Measurements from ENCODE around the gene ADAMTSL5.
"Not testable (repeated sequence)": the region's sequence is repeated elsewhere in the genome, so short reads cannot be mapped to it uniquely, and the experiment has no call there.

Gene ADAMTSL5

GRCh38 chr19:1505991-1506881 lies 6.6 kb downstream of the ADAMTSL5 start:
- H3K27me3 ChIP-seq (ENCODE audit: control insufficient read depth, insufficient read depth, low read length, poor library complexity, severe bottlenecking) = peaks cover 43% of the 10 kb centered on the region
- H3K9me3 ChIP-seq (ENCODE audit: control insufficient read depth, low read length) = no peaks in the 10 kb centered on the region
- no peaks in the 10 kb centered on the region for H3K36me3 ChIP-seq (ENCODE audit: control insufficient read depth, insufficient read depth, low read length)
- no peak overlapping the region for H3K4me3 ChIP-seq (ENCODE audit: insufficient read depth, low read depth, low read length)
- peaks cover 11% of the 10 kb centered on the region for H3K4me1 ChIP-seq (ENCODE audit: control insufficient read depth, insufficient read depth, low read length)
- WGBS, 2 experiments = 90 to 91% methylated on average over 45 of the region's 45 CpGs
- no peak overlapping the region for H3K27ac ChIP-seq (ENCODE audit: insufficient read depth, low read depth, low read length, poor library complexity, severe bottlenecking)

- Histone ChIP-seq H3K9me3 (ENCODE audit: control insufficient read depth, low read length) (no peaks in the 10 kb centered on the region), H3K4me1 (ENCODE audit: control insufficient read depth, insufficient read depth, low read length) (peaks cover under 1% of the 10 kb centered on the region), H3K36me3 (ENCODE audit: control insufficient read depth, insufficient read depth, low read length) (no peaks in the 10 kb centered on the region), H3K4me3 (ENCODE audit: insufficient read depth, low read depth, low read length) (no peak overlapping the region), H3K27ac (ENCODE audit: insufficient read depth, low read depth, low read length, poor library complexity, severe bottlenecking) (no peak overlapping the region), H3K27me3 (ENCODE audit: control insufficient read depth, insufficient read depth, low read length, poor library complexity, severe bottlenecking) (peaks cover 33% of the 10 kb centered on the region)
- 80 to 81% methylated on average over 8 of the region's 8 CpGs for WGBS, 2 experiments
Observed at GRCh38 chr19:1505012-1505411, 7.8 kb downstream of the ADAMTSL5 start.

- Histone ChIP-seq H3K4me3 (ENCODE audit: insufficient read depth, low read depth, low read length) (no peak overlapping the region), H3K27ac (ENCODE audit: insufficient read depth, low read depth, low read length, poor library complexity, severe bottlenecking) (no peak overlapping the region), H3K4me1 (ENCODE audit: control insufficient read depth, insufficient read depth, low read length) (no peaks in the 10 kb centered on the region), H3K27me3 (ENCODE audit: control insufficient read depth, insufficient read depth, low read length, poor library complexity, severe bottlenecking) (peaks cover 30% of the 10 kb centered on the region), H3K36me3 (ENCODE audit: control insufficient read depth, insufficient read depth, low read length) (no peaks in the 10 kb centered on the region), H3K9me3 (ENCODE audit: control insufficient read depth, low read length) (no peaks in the 10 kb centered on the region)
- WGBS, 2 experiments = 66 to 69% methylated on average over 23 of the region's 23 CpGs
Observed at GRCh38 chr19:1503925-1504773, 8.7 kb downstream of the ADAMTSL5 start.

GRCh38 chr19:1503089-1503924 lies 9.5 kb downstream of the ADAMTSL5 start:
- Histone ChIP-seq H3K36me3 (ENCODE audit: control insufficient read depth, insufficient read depth, low read length) (no peaks in the 10 kb centered on the region), H3K4me1 (ENCODE audit: control insufficient read depth, insufficient read depth, low read length) (no peaks in the 10 kb centered on the region), H3K27ac (ENCODE audit: insufficient read depth, low read depth, low read length, poor library complexity, severe bottlenecking) (no peak overlapping the region), H3K27me3 (ENCODE audit: control insufficient read depth, insufficient read depth, low read length, poor library complexity, severe bottlenecking) (peaks cover 28% of the 10 kb centered on the region), H3K9me3 (ENCODE audit: control insufficient read depth, low read length) (no peaks in the 10 kb centered on the region), H3K4me3 (ENCODE audit: insufficient read depth, low read depth, low read length) (no peak overlapping the region)
- WGBS, 2 experiments = 21 to 22% methylated on average over 49 of the region's 49 CpGs

- Histone ChIP-seq H3K27me3 (ENCODE audit: control insufficient read depth, insufficient read depth, low read length, poor library complexity, severe bottlenecking) (peaks cover 28% of the 10 kb centered on the region), H3K4me1 (ENCODE audit: control insufficient read depth, insufficient read depth, low read length) (peaks cover 4% of the 10 kb centered on the region), H3K9me3 (ENCODE audit: control insufficient read depth, low read length) (no peaks in the 10 kb centered on the region), H3K36me3 (ENCODE audit: control insufficient read depth, insufficient read depth, low read length) (no peaks in the 10 kb centered on the region), H3K4me3 (ENCODE audit: insufficient read depth, low read depth, low read length) (no peak overlapping the region), H3K27ac (ENCODE audit: insufficient read depth, low read depth, low read length, poor library complexity, severe bottlenecking) (no peak overlapping the region)
- 80 to 82% methylated on average over 13 to 14 of the region's 14 CpGs for WGBS, 2 experiments
Observed at GRCh38 chr19:1502433-1503088, 10.3 kb downstream of the ADAMTSL5 start.

GRCh38 chr19:1501200-1501595 lies 11.6 kb downstream of the ADAMTSL5 start:
- H3K4me1 ChIP-seq (ENCODE audit: control insufficient read depth, insufficient read depth, low read length) = peaks cover 6% of the 10 kb centered on the region
- peaks cover 28% of the 10 kb centered on the region for H3K27me3 ChIP-seq (ENCODE audit: control insufficient read depth, insufficient read depth, low read length, poor library complexity, severe bottlenecking)
- no peaks in the 10 kb centered on the region for H3K36me3 ChIP-seq (ENCODE audit: control insufficient read depth, insufficient read depth, low read length)
- H3K9me3 ChIP-seq (ENCODE audit: control insufficient read depth, low read length) = no peaks in the 10 kb centered on the region
- no peak overlapping the region for H3K27ac ChIP-seq (ENCODE audit: insufficient read depth, low read depth, low read length, poor library complexity, severe bottlenecking)
- WGBS, 2 experiments = 91 to 92% methylated on average over 9 of the region's 9 CpGs
- H3K4me3 ChIP-seq (ENCODE audit: insufficient read depth, low read depth, low read length) = no peak overlapping the region

- not testable (repeated sequence) for H3K4me1 ChIP-seq (ENCODE audit: control insufficient read depth, insufficient read depth, low read length); H3K27ac ChIP-seq (ENCODE audit: insufficient read depth, low read depth, low read length, poor library complexity, severe bottlenecking); H3K9me3 ChIP-seq (ENCODE audit: control insufficient read depth, low read length); H3K36me3 ChIP-seq (ENCODE audit: control insufficient read depth, insufficient read depth, low read length); H3K4me3 ChIP-seq (ENCODE audit: insufficient read depth, low read depth, low read length)
- H3K27me3 ChIP-seq (ENCODE audit: control insufficient read depth, insufficient read depth, low read length, poor library complexity, severe bottlenecking) = peaks cover 19% of the 10 kb centered on the region
- 95 to 96% methylated on average over 11 to 34 of the region's 34 CpGs for whole genome bisulfite sequencing, 2 experiments
Observed at GRCh38 chr19:1499231-1499630, 13.6 kb downstream of the ADAMTSL5 start.

GRCh38 chr19:1497578-1498235 lies 15.1 kb downstream of the ADAMTSL5 start:
- H3K4me1 ChIP-seq (ENCODE audit: control insufficient read depth, insufficient read depth, low read length) = peaks cover 6% of the 10 kb centered on the region
- peaks cover 19% of the 10 kb centered on the region for H3K27me3 ChIP-seq (ENCODE audit: control insufficient read depth, insufficient read depth, low read length, poor library complexity, severe bottlenecking)
- no peak overlapping the region for H3K4me3 ChIP-seq (ENCODE audit: insufficient read depth, low read depth, low read length)
- 87 to 89% methylated on average over 25 of the region's 25 CpGs for WGBS, 2 experiments
- no peaks in the 10 kb centered on the region for H3K9me3 ChIP-seq (ENCODE audit: control insufficient read depth, low read length)
- no peaks in the 10 kb centered on the region for H3K36me3 ChIP-seq (ENCODE audit: control insufficient read depth, insufficient read depth, low read length)
- H3K27ac ChIP-seq (ENCODE audit: insufficient read depth, low read depth, low read length, poor library complexity, severe bottlenecking) = no peak overlapping the region
